ENCODE measurements around the gene SLC41A1. TPM values are rescaled to one million over a fixed set of nuclear protein-coding genes. Genes with fewer than 3 reads are reported as not detected.

The SLC41A1 gene
- total RNA-seq, 1 experiment from 2014 or later = 16.1 TPM

DNA sequence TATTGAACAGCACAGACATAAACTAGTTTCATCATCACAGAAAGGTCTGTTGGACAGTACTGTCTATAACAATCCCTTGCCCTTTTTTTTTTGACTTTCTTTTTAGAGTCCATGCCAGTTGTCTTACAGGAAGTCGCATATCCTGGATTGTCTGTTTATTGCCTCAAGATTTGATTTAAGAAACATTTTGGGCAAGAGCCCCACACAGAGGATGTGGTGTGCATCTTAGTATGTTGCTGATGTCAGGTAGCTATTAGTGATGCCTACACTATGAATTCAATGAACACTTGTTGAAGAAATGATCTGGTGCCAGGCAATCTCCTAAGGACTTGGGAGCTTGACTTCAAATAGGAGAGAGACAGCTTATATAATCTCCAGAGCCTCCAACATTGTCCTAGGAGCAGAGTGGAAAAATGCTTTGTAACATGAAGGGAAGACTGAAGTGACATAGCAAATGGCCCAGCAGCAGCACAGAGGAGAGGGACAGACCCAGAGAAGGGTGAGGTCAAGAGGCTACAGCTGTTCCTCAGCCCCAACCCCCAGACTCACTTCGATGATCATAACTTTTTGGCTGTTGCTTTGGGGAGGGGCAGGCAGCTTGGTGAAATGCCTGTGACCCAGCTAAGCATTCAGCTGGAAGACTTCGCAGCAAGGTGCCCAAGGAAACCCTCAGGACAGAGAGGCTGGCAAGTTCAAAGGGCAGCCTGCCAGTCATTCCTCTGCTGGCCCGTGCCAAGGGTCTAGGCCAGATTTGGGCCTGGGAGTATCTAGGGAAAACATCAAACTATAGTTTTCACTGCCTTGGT lies 30.2 kb downstream of the SLC41A1 start:
- TF ChIP-seq, protein P1, sequence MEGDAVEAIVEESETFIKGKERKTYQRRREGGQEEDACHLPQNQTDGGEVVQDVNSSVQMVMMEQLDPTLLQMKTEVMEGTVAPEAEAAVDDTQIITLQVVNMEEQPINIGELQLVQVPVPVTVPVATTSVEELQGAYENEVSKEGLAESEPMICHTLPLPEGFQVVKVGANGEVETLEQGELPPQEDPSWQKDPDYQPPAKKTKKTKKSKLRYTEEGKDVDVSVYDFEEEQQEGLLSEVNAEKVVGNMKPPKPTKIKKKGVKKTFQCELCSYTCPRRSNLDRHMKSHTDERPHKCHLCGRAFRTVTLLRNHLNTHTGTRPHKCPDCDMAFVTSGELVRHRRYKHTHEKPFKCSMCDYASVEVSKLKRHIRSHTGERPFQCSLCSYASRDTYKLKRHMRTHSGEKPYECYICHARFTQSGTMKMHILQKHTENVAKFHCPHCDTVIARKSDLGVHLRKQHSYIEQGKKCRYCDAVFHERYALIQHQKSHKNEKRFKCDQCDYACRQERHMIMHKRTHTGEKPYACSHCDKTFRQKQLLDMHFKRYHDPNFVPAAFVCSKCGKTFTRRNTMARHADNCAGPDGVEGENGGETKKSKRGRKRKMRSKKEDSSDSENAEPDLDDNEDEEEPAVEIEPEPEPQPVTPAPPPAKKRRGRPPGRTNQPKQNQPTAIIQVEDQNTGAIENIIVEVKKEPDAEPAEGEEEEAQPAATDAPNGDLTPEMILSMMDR (conservative IDR thresholded peaks at IDR 0.05; ENCODE audit: low read depth, low read length) = no peak
- no peak for TF ChIP-seq EZH2 (IDR thresholded peaks at IDR 0.05; ENCODE audit: borderline replicate concordance, low read depth, low read length, poor library complexity, severe bottlenecking)
- no peak overlapping the region for H3K27ac ChIP-seq (ENCODE audit: low read depth, low read length, poor library complexity, severe bottlenecking)
- H3K4me1 ChIP-seq (ENCODE audit: insufficient read depth, low read length, poor library complexity, severe bottlenecking) = no peaks in the 10 kb centered on the region
- POLR2A ChIA-PET (ENCODE audit: low non-redundant PET) = no interaction called here
- intact Hi-C loops (cut with micrococcal nuclease; ENCODE audit: unreplicated experiment) = no loop called here
- no peaks in the 10 kb centered on the region for H3K27me3 ChIP-seq (replicated peaks; ENCODE audit: insufficient read depth, low read depth, low read length, poor library complexity)
- no peaks in the 10 kb centered on the region for H3K36me3 ChIP-seq (ENCODE audit: insufficient read depth, low read length, poor library complexity, severe bottlenecking)
- no TSS peak for BruUV-seq (replicated peaks)
- CTCF ChIA-PET = interaction anchor here (1.1 kb wide), 1 partner anchor 195 kb away, joined by 3 read pairs; no protein-coding TSS in a partner anchor
- DNase-seq (ENCODE audit: low spot score) = no peak
- no peaks in the 10 kb centered on the region for H3K9me3 ChIP-seq (ENCODE audit: low read depth, low read length, poor library complexity, severe bottlenecking)
- H3K4me3 ChIP-seq (ENCODE audit: low read depth, low read length, poor library complexity, severe bottlenecking) = no peak overlapping the region

DNA sequence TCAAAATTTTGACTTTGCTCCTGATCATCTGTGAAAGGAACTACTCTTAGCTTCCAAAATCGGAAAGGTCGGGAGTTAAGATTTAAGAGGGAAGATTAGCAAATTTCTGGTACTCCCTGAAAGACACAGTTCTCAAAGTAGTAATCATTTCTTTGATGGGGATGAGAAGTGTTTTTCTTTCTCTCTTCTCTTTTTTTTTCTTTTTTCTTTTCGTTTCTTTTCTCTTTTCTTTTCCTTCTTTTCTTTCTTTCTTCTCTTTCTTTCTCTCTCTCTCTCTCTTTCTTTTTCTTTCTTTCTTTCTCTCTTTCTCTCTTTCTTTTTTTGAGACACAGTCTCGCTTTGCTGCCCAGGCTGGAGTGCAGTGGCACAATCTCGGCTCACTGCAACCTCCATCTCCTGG lies 32.7 kb downstream of the SLC41A1 start:
- ChIA-PET POLR2A (ENCODE audit: low non-redundant PET) (no interaction called here), CTCF (no interaction called here)
- Histone ChIP-seq H3K4me3 (ENCODE audit: low read depth, low read length, poor library complexity, severe bottlenecking) (no peak overlapping the region), H3K27ac (ENCODE audit: low read depth, low read length, poor library complexity, severe bottlenecking) (no peak overlapping the region), H3K4me1 (ENCODE audit: insufficient read depth, low read length, poor library complexity, severe bottlenecking) (no peaks in the 10 kb centered on the region), H3K27me3 (replicated peaks; ENCODE audit: insufficient read depth, low read depth, low read length, poor library complexity) (no peaks in the 10 kb centered on the region), H3K9me3 (ENCODE audit: low read depth, low read length, poor library complexity, severe bottlenecking) (no peaks in the 10 kb centered on the region), H3K36me3 (ENCODE audit: insufficient read depth, low read length, poor library complexity, severe bottlenecking) (no peaks in the 10 kb centered on the region)
- TF ChIP-seq, protein P1 (conservative IDR thresholded peaks at IDR 0.05; ENCODE audit: low read depth, low read length) = no peak
- TF ChIP-seq EZH2 (IDR thresholded peaks at IDR 0.05; ENCODE audit: borderline replicate concordance, low read depth, low read length, poor library complexity, severe bottlenecking) = no peak
- BruUV-seq (replicated peaks) = no TSS peak
- intact Hi-C loops (cut with micrococcal nuclease; ENCODE audit: unreplicated experiment) = no loop called here
- DNase-seq (ENCODE audit: low spot score) = no peak

DNA sequence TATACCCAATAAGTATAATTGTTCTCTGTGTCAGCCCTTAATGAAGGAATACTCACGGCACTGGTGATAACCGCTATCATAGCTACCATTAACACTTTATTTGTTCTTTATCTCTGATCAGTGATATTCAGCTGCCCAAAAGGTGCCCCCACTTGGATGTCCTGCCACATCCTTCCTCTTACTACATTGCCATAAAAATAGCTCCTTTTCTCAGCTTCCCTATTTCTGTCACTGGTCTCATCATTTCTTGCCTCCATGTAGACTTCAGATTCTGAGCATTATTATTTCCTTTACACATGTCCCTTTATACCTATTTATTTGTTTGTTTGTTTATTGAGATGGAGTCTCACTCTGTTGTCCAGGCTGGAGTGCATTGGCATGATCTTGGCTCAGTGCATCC lies 35.0 kb downstream of the SLC41A1 start:
- Histone ChIP-seq H3K9me3 (ENCODE audit: low read depth, low read length, poor library complexity, severe bottlenecking) (no peaks in the 10 kb centered on the region), H3K36me3 (ENCODE audit: insufficient read depth, low read length, poor library complexity, severe bottlenecking) (no peaks in the 10 kb centered on the region), H3K27me3 (replicated peaks; ENCODE audit: insufficient read depth, low read depth, low read length, poor library complexity) (peaks cover 3% of the 10 kb centered on the region), H3K4me3 (ENCODE audit: low read depth, low read length, poor library complexity, severe bottlenecking) (no peak overlapping the region), H3K27ac (ENCODE audit: low read depth, low read length, poor library complexity, severe bottlenecking) (no peak overlapping the region), H3K4me1 (ENCODE audit: insufficient read depth, low read length, poor library complexity, severe bottlenecking) (no peaks in the 10 kb centered on the region)
- intact Hi-C loops (cut with micrococcal nuclease; ENCODE audit: unreplicated experiment) = no loop called here
- POLR2A ChIA-PET (ENCODE audit: low non-redundant PET) = no interaction called here
- no TSS peak for BruUV-seq (replicated peaks)
- TF ChIP-seq, protein P1 (conservative IDR thresholded peaks at IDR 0.05; ENCODE audit: low read depth, low read length) = no peak
- TF ChIP-seq EZH2 (IDR thresholded peaks at IDR 0.05; ENCODE audit: borderline replicate concordance, low read depth, low read length, poor library complexity, severe bottlenecking) = no peak
- DNase-seq (ENCODE audit: low spot score) = no peak
- CTCF ChIA-PET = no interaction called here

Data from A673 (cell line).